Ascending aorta (tissue), 2 donors: Measurements from ENCODE around the gene SEPTIN8. TPM values are rescaled to one million over a fixed set of nuclear protein-coding genes. Genes with fewer than 3 reads are reported as not detected.

Experiments used
- DNase-seq, 2 donors: peaks; one replicate each; pipeline ENCODE4 v3.0.0-alpha.2; 2019; ENCODE audit warnings: low spot score in 2 of 2
- H3K27ac ChIP-seq, 2 donors: fragments of 200-600 bp; sonication (generic); one replicate each; pipeline ENCODE4 v1.5.1; 2016 to 2017; ENCODE audit warnings: mild to moderate bottlenecking in 1 of 2
- H3K27me3 ChIP-seq: fragments of 200-600 bp; sonication (generic); one replicate; pipeline ENCODE4 v1.5.1; 2017
- H3K36me3 ChIP-seq, 2 donors: fragments of 200-600 bp; sonication (generic); one replicate each; pipeline ENCODE4 v1.5.1; 2016
- H3K4me1 ChIP-seq, 2 donors: fragments of 200-600 bp; sonication (generic); one replicate each; pipeline ENCODE4 v1.5.1; 2016 to 2017; ENCODE audit warnings: mild to moderate bottlenecking in 1 of 2
- H3K4me3 ChIP-seq, 2 donors: fragments of 200-600 bp; sonication (generic); one replicate each; pipeline ENCODE4 v1.5.1; 2016 to 2017; ENCODE audit warnings: mild to moderate bottlenecking in 1 of 2
- H3K9me3 ChIP-seq, 2 donors: fragments of 200-600 bp; sonication (generic); one replicate each; pipeline ENCODE4 v1.5.1; 2016
- intact Hi-C: fragments of 100-400 bp; cut with DNase I; formaldehyde crosslinking; loops from one replicate; pipeline ENCODE4 v1.15.1; 2023
- total RNA-seq: library from RNA; depleted of rRNA; stranded (reverse); fragments of >200 nt; gene quantifications from one replicate; pipeline ENCODE4 v1.1.0, GENCODE V29; 2016
- TF ChIP-seq, protein P1 (sequence below), 3 experiments: fragments of 200-600 bp in 2 of 3; fragments of 450-650 bp in 1 of 3; sonication (generic) in 2 of 3; IDR thresholded peaks; one replicate each; pipeline ENCODE4 v1.5.1; 2016 to 2019; ENCODE audit warnings: antibody characterized with exemption in 3 of 3, mild to moderate bottlenecking in 1 of 3, moderate library complexity in 1 of 3

SEPTIN8 gene
- total RNA-seq, 1 donor from 2014 or later = 113 TPM

- no peak for DNase-seq
- intact Hi-C loops = loop anchor here (10.0 kb wide), 1 partner anchor 64 kb away; the partner anchor contains the start of gene IL13
- Histone ChIP-seq H3K27ac (no peak overlapping the region), H3K4me3 (no peak overlapping the region), H3K4me1 (no peaks in the 10 kb centered on the region), H3K36me3 (peaks cover 0 to 5% of the 10 kb centered on the region in 2 donors), H3K27me3 (no peaks in the 10 kb centered on the region), H3K9me3 (no peaks in the 10 kb centered on the region)
- TF ChIP-seq, protein P1, sequence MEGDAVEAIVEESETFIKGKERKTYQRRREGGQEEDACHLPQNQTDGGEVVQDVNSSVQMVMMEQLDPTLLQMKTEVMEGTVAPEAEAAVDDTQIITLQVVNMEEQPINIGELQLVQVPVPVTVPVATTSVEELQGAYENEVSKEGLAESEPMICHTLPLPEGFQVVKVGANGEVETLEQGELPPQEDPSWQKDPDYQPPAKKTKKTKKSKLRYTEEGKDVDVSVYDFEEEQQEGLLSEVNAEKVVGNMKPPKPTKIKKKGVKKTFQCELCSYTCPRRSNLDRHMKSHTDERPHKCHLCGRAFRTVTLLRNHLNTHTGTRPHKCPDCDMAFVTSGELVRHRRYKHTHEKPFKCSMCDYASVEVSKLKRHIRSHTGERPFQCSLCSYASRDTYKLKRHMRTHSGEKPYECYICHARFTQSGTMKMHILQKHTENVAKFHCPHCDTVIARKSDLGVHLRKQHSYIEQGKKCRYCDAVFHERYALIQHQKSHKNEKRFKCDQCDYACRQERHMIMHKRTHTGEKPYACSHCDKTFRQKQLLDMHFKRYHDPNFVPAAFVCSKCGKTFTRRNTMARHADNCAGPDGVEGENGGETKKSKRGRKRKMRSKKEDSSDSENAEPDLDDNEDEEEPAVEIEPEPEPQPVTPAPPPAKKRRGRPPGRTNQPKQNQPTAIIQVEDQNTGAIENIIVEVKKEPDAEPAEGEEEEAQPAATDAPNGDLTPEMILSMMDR (IDR thresholded peaks at IDR 0.05) = no peak
Measured at GRCh38 chr5:132718544-132719312, 58.3 kb downstream of the SEPTIN8 start.

DNA sequence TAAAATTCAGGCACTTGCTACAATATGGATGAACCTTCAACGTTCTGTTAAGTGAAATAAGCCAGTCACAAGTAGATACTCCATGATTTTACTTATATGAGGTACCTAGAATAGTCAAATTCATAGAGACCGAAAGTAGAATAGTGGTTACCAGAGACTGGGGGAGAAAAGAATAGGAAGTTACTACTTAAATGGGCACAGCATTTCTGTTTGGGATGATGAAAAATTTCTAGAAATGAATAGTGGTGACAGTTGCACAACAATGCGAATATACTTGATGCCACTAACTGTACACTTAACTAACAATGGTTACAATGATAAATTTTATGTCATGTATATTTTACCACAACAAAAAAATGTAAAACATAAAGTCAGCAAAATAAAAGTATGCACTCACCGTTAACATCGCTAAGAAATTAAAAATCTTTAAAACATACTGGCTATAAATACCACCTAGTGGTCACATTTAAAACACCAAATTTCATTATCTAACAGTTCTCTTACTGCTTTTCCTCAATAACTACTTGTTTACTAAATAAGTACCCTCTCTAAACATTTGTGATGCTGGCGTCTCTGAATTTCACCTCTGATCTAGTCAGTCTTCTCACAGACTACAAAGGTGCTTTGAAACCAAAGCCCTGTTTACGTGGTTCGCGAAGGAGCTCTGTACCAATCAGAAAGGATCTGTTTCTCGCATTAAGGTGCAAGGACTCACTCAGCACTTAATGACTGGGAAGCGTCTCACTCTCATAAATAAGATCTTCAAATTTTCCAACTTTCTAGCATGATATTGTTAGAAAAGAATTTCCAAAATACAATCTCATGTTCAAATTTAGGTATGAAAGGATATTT, 62.4 kb downstream of the SEPTIN8 start:
- no peaks in the 10 kb centered on the region for H3K27me3 ChIP-seq
- intact Hi-C loops = loop anchor here (10.0 kb wide), 1 partner anchor 60 kb away; the partner anchor contains the start of gene IL13
- no peak overlapping the region for H3K27ac ChIP-seq

DNA sequence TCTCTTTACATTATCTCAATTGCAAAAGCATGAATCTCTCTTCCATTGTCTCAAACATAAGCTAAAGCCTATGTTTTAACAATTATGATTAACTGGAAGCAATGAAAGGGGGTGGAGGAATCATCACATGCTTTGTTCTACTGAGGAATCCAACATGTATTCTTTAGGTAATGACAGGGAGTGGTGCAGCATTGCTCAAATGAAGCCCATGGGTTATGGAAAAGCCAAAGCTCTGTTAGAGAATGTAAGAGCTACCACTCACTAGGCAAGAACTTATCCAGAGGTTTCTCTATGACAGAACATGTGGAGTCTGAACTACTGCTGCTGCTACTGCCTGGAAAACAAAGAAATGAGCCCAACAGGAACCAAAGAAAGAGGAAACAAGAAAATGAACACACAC, 68.4 kb downstream of the SEPTIN8 start:
- H3K4me1 ChIP-seq = no peaks in the 10 kb centered on the region
- no peaks in the 10 kb centered on the region for H3K9me3 ChIP-seq
- no peaks in the 10 kb centered on the region for H3K27me3 ChIP-seq
- no peak overlapping the region for H3K4me3 ChIP-seq
- intact Hi-C loops = no loop called here
- TF ChIP-seq, protein P1 (IDR thresholded peaks at IDR 0.05) = no peak
- peaks cover 3 to 4% of the 10 kb centered on the region in 2 donors for H3K36me3 ChIP-seq
- no peak for DNase-seq
- no peak overlapping the region for H3K27ac ChIP-seq

More for the DNA sequence above, 62.4 kb downstream of the SEPTIN8 start:
- TF ChIP-seq, protein P1 (IDR thresholded peaks at IDR 0.05) = peak; percentile 21 to 49 (median 37)
- H3K36me3 ChIP-seq = no peaks in the 10 kb centered on the region
- no peaks in the 10 kb centered on the region for H3K4me1 ChIP-seq
- H3K4me3 ChIP-seq = no peak overlapping the region
- no peak for DNase-seq
- H3K9me3 ChIP-seq = no peaks in the 10 kb centered on the region

DNA sequence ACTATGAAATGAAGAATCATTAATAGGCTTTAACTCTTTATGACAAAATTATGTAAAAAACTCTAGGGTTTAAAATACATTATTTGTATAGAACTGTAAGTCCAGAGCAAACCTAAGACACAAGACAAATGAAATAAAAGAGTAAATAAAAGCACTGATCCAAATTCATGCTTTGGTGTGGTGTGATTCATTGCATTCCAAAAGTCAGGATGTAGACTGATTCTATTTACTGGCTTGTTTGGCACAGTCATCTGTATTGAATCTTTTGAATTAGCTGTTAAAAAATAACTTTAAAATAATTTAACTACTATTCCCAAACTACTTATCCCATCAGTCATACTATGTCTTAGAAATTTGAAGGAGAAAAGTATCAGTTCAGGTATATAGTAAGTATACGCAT, 72.2 kb downstream of the SEPTIN8 start:
- H3K4me1 ChIP-seq = no peaks in the 10 kb centered on the region
- TF ChIP-seq, protein P1 (IDR thresholded peaks at IDR 0.05) = no peak
- no peak overlapping the region for H3K27ac ChIP-seq
- no peaks in the 10 kb centered on the region for H3K9me3 ChIP-seq
- H3K4me3 ChIP-seq = no peak overlapping the region
- H3K27me3 ChIP-seq = no peaks in the 10 kb centered on the region
- H3K36me3 ChIP-seq = peaks cover 9 to 27% of the 10 kb centered on the region in 2 donors
- DNase-seq = no peak
- intact Hi-C loops = no loop called here

Other genes with a start within 250 kb of the SEPTIN8 start
- not detected for gene IL5, start 233.7 kb downstream of the SEPTIN8 start, total RNA-seq
- gene RAD50, start 220.3 kb downstream of the SEPTIN8 start, total RNA-seq = 29.4 TPM
- not detected for gene IL13, start 119.1 kb downstream of the SEPTIN8 start, total RNA-seq
- gene IL4, start 103.2 kb downstream of the SEPTIN8 start, total RNA-seq = not detected
- gene KIF3A, start 39.7 kb downstream of the SEPTIN8 start, total RNA-seq = 4.4 TPM
- not detected for gene CCNI2, start 29.8 kb downstream of the SEPTIN8 start, total RNA-seq
- not detected for gene SOWAHA, start 36.1 kb upstream of the SEPTIN8 start, total RNA-seq
- gene SHROOM1, start 53.4 kb upstream of the SEPTIN8 start, total RNA-seq = 49.4 TPM
- not detected for gene GDF9, start 89.2 kb upstream of the SEPTIN8 start, total RNA-seq
- gene UQCRQ, start 89.4 kb upstream of the SEPTIN8 start, total RNA-seq = 53.6 TPM
- gene LEAP2, start 96.4 kb upstream of the SEPTIN8 start, total RNA-seq = 0.21 TPM
- 63.0 TPM for gene AFF4, start 186.4 kb upstream of the SEPTIN8 start, total RNA-seq
- 1.9 TPM for gene ZCCHC10, start 249.3 kb upstream of the SEPTIN8 start, total RNA-seq